SIG-M5 treated with dmso at 0.1 percent for 504 hours (cell line): ENCODE measurements around the gene DCUN1D4.

Experiments
- DNase-seq: peaks from one replicate; lab custom pipeline; 2025; ENCODE audit not compliant: unreplicated experiment; lab: John Stamatoyannopoulos, UW

DCUN1D4 gene

DNA sequence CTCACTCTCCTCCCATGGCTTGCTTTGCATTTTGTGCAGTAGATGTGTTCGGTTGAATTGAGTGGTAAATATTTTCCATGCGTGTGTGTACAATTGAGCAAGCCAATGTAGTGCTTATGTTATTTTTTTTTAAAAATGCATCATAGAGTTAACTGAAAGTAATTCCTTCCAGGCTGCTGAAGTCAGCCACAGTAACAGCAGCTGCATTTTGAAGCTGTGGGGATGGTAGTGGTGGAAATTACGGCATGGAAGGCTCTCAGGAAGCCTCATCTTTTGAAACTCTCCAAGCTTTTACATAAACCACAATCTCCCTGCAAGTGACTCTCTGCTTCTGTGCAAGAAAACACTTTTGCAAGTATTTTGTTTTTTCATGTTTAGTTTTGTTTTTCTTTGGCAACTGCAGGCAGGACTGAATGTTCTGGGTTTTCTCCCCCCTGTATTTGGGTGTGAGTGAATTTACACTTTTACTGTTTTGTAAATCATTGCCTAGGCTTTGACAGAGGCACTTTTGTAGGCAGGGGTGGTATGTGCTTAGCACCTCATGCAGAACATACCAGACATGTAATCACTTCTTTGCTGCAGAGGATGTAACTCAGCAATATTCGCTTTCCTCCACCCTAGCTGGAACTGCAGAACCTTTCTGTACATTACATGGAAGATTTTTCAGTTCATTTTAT is 121.0 kb downstream of the DCUN1D4 start:
- DNase-seq, result no peak

DNA sequence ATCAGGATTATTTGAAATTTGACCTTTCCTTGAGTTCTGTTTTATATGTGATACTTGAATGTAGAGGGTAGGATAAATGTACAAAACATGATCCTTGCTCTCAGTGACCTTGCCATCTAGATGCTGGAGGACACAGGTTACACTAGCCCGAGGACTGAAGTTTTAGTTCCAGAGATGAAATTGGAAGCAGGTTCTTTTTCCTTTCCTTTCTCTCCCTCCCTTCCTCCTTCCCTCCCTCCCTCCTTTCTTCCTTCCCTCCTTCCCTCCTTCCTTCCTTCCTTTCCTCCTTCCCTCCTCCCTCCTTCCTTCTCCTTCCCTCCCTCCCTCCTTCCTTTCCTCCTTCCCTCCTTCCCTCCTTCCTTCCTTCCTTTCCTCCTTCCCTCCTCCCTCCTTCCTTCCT is 122.9 kb downstream of the DCUN1D4 start:
- DNase-seq, result no peak
